Kidney (tissue), 14 donors: ENCODE results near the gene USH2A. TPM values are rescaled to one million over a fixed set of nuclear protein-coding genes. Genes with fewer than 3 reads are reported as not detected.

Source experiments
- DNase-seq, 5 donors: peaks; one replicate each; pipeline ENCODE4 v3.0.0-alpha.2; 2013 to 2020
- FAIRE-seq: peaks from 2 replicates; lab custom pipeline; 2012; peaks lifted over from hg19 to GRCh38; lab: Jason Lieb, UNC
- H3K27ac ChIP-seq, 2 donors: one replicate each; pipeline ENCODE4 v1.7.0; 2013; ENCODE audit warnings: low read depth in 2 of 2, low read length in 2 of 2, inconsistent platforms in 1 of 2
- H3K27me3 ChIP-seq: one replicate; pipeline ENCODE4 v1.7.1; 2013; ENCODE audit warnings: low read length, inconsistent platforms; ENCODE audit not compliant: control insufficient read depth, insufficient read depth
- H3K36me3 ChIP-seq, 3 donors: one replicate each; pipeline versions ENCODE4 v1.7.0 to v1.7.1; 2013; ENCODE audit warnings: low read length in 3 of 3, control low read depth in 1 of 3, inconsistent platforms in 1 of 3; ENCODE audit not compliant: insufficient read depth in 3 of 3, control insufficient read depth in 2 of 3
- H3K4me1 ChIP-seq, 3 donors: one replicate each; pipeline versions ENCODE4 v1.7.0 to v1.7.1; 2013; ENCODE audit warnings: low read length in 3 of 3, inconsistent platforms in 1 of 3, low read depth in 1 of 3; ENCODE audit not compliant: control insufficient read depth in 2 of 3, insufficient read depth in 2 of 3
- H3K4me3 ChIP-seq, 3 donors: one replicate each; pipeline versions ENCODE4 v1.7.0 to v1.8.1; 2013; ENCODE audit warnings: low read length in 3 of 3, control low read depth in 1 of 3, inconsistent platforms in 1 of 3
- H3K9ac ChIP-seq, 3 donors: one replicate each; pipeline versions ENCODE4 v1.7.0 to v1.7.1; 2013; ENCODE audit warnings: low read length in 3 of 3, control low read depth in 1 of 3, inconsistent platforms in 1 of 3
- H3K9me3 ChIP-seq, 3 donors: one replicate each; pipeline versions ENCODE4 v1.7.0 to v1.7.1; 2013; ENCODE audit warnings: low read length in 3 of 3, control low read depth in 1 of 3, inconsistent platforms in 1 of 3; ENCODE audit not compliant: control insufficient read depth in 2 of 3, insufficient read depth in 1 of 3
- CTCF ChIP-seq: IDR thresholded peaks from 3 replicates; pipeline ENCODE4 v1.5.1; 2012; ENCODE audit warnings: mild to moderate bottlenecking, moderate library complexity, borderline replicate concordance; ENCODE audit not compliant: insufficient read depth; ENCODE audit errors: extremely low read depth
- intact Hi-C: fragments of 100-400 bp; cut with DNase I; formaldehyde crosslinking; loops from one replicate; pipeline ENCODE4 v1.11.1; 2022
- polyA plus RNA-seq: library from polyadenylated mRNA; stranded (reverse); fragments of 350-450 nt; fragmentation: Illumina TruSeq; extraction: RNeasy Lipid Tissue Mini Kit (QIAGEN cat#74804); gene quantifications from one replicate; pipeline ENCODE4 v1.2.3, GENCODE V29; 2014; ENCODE audit warnings: low read depth, low replicate concordance; ENCODE audit not compliant: insufficient read depth
- total RNA-seq: library from RNA; stranded (reverse); fragmentation: NEBNext Ultra II Directional; extraction: Animal tissue kit (Norgen Biotek cat#: 25700); gene quantifications from one replicate; pipeline ENCODE4 v1.2.1, GENCODE V29; 2021
- donor health status: control.
- donor health status: control.
- donor health status: control.
- donor health status: control.
- donor health status: control.
- donor health status: DM: yes; HTN: yes; CAD: no.
- donor health status: Normal renal cell carcinoma (clear cell type).

USH2A gene
- total and polyA plus RNA-seq, 2 donors from 2014 or later: 0.06 TPM; not detected in 1

- FAIRE-seq: no peak
- Histone ChIP-seq H3K4me3 (no peak overlapping the region), H3K27ac (no peak overlapping the region), H3K4me1 (no peaks in the 10 kb centered on the region), H3K9ac (no peak overlapping the region), H3K27me3 (no peaks in the 10 kb centered on the region), H3K36me3 (no peaks in the 10 kb centered on the region), H3K9me3 (peaks cover 0 to 6% (median 0%) of the 10 kb centered on the region in 3 donors)
- no peak for TF ChIP-seq CTCF
- no peak for DNase-seq
- intact Hi-C loops: no loop called here
These were observed 141.5 kb downstream of the USH2A start for GRCh38 chr1:216281757-216282156.

GRCh38 chr1:216270086-216270773 lies 153.0 kb downstream of the USH2A start:
- no peaks in the 10 kb centered on the region for H3K9me3 ChIP-seq
- no peak overlapping the region for H3K27ac ChIP-seq
- H3K4me3 ChIP-seq: no peak overlapping the region
- TF ChIP-seq CTCF: no peak
- no peaks in the 10 kb centered on the region for H3K36me3 ChIP-seq
- FAIRE-seq (no peak), DNase-seq (no peak)
- intact Hi-C loops: no loop called here
- no peak overlapping the region for H3K9ac ChIP-seq
- no peaks in the 10 kb centered on the region for H3K27me3 ChIP-seq
- H3K4me1 ChIP-seq: no peaks in the 10 kb centered on the region

GRCh38 chr1:216261631-216262030 lies 161.6 kb downstream of the USH2A start:
- DNase-seq (no peak), FAIRE-seq (no peak)

More at GRCh38 chr1:216261631-216262030, 161.6 kb downstream of the USH2A start:
- H3K9ac ChIP-seq: no peak overlapping the region
- no peak overlapping the region for H3K27ac ChIP-seq
- no peaks in the 10 kb centered on the region for H3K36me3 ChIP-seq
- H3K4me1 ChIP-seq: no peaks in the 10 kb centered on the region
- TF ChIP-seq CTCF: no peak
- H3K4me3 ChIP-seq: no peak overlapping the region
- H3K27me3 ChIP-seq: no peaks in the 10 kb centered on the region
- H3K9me3 ChIP-seq: peaks cover 0 to 4% (median 0%) of the 10 kb centered on the region in 3 donors
- intact Hi-C loops: no loop called here
